ENCODE measurements around the gene STPG4.
A peak's percentile ranks its signal among the peaks of the same experiment; 100 is the strongest.
"Not testable (repeated sequence)": the region's sequence is repeated elsewhere in the genome, so short reads cannot be mapped to it uniquely, and the experiment has no call there.

Gene STPG4

DNA sequence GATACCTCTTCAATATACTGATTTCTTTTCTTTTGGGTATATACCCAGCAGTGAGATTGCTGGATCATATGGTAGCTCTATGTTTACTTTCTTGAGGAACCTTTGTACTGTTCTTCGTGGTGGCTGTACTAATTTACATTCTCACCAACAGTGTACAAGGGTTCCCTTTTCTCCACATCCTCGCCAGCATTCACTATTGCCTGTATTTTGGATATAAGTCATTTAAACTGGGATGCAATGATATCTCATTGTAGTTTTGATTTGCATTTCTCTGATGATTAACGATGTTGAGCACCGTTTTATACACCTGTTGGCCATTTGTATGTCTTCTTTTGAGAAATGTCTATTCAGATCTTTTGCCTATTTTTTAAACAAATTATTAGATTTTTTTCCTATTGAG lies 30.4 kb downstream of the STPG4 start:
- DNase-seq: not testable (repeated sequence)

DNA sequence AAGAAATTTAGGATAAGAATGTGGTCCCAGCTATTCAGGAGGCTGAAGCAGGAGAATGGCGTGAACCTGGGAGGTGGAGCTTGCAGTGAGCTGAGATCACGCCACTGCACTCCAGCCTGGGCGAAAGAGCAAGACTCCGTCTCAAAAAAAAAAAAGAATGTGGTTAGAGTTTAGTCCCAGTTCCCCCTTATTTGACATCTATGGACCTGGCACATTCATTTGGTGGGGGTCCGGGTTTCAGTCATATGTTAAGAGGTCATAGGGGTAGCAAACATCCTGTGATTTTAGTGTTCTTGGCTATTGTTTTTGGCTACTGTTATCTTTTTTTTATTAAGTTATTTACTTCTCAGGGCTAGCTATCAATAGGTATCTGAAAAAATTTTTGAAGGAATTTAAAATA lies 34.7 kb downstream of the STPG4 start:
- DNase-seq: not testable (repeated sequence)

DNA sequence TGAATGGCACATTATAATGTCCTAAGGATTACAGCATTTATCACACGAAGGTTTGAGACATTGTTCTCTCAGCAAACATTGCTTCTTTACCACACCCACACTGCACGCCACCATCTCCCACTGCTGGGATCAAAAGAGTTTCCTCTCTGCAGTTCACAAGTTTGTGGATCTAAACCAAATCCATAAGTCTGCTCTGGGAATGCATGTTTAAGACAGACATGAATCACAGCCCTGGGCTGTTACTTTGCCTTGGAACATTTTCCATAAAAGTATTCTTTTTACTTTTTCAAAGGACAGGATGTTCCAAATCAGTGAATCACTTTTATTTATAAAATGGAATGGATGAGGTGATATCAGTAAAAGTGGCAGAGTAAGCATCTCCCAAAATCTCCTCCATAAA lies 36.1 kb downstream of the STPG4 start:
- DNase-seq: no peak

DNA sequence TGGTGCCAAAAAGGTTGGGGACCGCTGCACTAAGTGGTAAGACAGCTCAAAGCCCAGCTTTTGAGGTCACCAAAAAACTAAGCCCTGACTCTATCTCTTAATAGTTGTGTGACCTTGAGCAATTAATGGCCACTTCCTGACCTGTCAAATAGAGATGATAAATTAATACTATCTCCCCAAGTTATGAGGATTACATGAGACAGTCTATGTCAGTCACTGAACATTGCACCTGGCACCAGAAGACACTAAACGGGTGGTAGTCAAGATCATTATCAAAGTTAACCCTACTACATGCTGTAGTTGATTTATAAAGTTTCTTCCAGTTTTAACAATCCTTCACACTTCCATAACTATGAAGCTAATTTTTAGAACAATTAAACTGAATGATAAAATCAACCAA lies 36.5 kb downstream of the STPG4 start:
- DNase-seq: no peak

DNA sequence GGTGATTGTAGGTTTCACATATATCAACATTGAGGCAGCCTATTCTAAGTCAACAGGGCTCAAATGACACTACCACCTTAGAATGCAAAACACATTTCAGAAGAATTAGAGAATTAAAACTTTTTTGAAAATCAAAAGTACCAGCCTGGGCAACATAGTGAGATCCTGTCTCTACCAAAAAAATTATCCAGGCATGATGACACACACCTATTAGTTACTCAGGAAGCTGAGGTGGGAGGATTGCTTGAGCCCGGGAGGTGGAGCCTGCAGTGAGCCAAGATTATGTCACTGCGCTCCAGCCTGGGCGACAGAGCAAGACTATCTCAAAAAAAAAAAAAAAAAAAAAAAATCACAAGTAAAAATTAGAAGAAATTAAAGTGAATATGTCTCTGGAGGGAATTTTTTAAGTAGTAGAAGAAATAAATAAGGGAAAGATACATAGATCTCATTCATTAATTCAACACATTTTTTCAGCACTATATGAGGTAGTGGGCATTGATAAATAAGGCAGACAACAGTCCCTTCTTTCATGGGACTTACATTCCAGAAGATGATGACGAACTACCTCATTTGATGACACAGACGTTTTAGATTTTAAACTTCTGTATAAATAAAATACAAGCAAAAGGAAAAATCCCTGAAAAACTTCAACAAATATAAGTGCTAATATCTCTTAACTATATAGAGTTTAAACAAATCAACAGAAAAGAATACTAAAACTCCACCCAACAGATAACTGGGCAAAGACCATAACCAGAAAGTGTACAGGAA lies 42.3 kb downstream of the STPG4 start:
- DNase-seq: no peak

DNA sequence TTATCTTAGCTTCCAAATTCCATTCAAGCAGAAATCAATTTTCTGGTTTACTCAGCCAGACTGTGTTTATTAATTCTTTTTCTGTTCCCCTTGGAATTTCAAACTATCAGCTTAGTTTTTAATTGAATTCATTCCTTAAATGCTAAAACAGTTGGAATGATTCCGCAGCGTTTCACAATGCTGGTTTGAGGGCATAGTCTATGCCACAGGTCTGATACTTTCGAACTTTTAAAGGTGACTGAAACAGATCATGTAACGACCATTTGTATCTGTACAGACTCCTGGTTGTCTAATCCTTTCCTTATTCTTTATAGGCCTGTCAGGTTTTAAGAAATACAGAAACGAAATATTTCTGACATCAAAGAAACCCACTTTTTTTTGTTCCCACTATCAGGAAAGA lies 45.4 kb downstream of the STPG4 start:
- no peak for DNase-seq

DNA sequence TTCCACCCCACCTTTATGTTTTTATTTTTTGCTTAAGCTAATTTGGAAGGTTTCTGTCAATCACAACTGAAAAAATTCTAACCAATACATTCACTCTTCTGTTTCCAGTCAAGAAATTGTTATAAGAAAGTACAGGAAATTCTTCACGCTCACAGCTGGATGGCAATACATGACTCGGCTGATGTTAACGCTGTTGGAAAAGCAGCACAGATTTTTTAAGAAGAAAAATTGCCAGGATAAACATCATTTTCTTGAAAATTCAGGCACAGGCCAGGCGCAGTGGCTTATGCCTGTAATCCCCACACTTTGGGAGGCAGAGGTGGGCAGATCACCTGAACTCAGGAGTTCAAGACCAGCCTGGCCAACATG lies 46.1 kb downstream of the STPG4 start:
- no peak for DNase-seq

DNA sequence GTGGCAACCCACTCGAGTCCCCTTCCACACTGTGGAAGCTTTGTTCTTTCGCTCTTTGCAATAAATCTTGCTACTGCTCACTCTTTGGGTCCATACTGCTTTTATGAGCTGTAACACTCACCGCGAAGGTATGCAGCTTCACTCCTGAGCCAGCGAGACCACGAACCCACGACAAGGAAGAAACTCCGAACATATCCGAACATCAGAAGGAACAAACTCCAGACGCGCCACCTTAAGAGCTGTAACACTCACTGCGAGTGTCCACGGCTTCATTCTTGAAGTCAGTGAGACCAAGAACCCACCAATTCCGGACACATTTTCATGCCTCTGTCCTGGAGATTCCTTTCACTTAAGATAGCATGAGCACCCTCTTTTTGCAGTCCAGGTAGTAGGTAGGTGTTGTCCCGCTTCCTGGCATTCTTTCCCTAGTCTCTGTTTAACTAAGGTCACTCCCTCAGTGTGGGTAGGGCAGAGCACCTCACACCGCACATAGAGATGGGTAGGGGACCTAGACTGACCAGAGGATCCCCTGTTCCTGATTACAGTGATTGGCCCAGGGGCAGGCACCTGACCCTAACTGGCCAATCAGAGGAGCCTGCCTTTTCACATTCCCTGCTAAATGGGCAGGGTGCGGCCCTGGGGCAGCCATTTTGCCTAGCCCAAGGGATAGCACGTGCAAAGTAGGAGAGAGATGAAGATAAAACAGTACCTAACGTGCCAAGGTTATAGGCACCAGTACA lies 46.7 kb downstream of the STPG4 start:
- DNase-seq: not testable (repeated sequence)

DNA sequence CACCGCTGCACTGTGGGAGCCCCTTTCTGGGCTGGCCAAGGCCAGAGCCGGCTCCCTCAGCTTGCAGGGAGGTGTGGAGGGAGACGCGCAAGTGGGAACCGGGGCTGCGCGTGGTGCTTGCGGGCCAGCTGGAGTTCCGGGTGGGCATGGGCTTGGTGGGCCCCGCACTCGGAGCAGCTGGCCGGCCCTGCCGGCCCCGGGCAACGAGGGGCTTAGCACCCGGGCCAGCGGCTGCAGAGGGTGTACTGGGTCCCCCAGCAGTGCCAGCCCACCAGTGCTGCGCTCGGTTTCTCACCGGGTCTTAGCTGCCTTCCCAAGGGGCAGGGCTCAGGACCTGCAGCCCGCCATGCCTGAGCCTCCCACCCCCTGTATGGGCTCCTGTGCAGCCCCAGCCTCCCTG lies 47.9 kb downstream of the STPG4 start:
- DNase-seq: not testable (repeated sequence)

DNA sequence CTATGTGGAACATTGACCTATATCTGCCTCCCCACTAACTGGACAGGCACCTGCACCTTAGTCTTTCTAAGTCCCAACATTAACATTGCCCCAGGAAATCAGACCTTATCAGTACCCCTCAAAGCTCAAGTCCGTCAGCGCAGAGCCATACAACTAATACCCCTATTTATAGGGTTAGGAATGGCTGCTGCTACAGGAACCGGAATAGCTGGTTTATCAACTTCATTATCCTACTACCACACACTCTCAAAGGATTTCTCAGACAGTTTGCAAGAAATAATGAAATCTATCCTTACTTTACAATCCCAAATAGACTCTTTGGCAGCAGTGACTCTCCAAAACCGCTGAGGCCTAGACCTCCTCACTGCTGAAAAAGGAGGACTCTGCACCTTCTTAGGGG lies 48.9 kb downstream of the STPG4 start:
- peak; percentile 15 for DNase-seq

DNA sequence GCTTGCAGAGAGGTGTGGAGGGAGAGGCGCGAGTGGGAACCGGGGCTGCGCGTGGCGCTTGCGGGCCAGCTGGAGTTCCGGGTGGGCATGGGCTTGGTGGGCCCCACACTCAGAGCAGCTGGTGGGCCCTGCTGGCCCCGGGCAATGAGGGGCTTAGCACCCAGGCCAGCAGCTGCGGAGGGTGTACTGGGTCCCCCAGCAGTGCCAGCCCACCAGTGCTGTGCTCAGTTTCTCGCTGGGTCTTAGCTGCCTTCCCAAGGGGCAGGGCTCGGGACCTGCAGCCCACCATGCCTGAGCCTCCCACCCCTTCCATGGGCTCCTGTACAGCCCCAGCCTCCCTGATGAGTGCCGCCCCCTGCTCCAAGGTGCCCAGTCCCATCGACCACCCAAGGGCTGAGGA lies 55.4 kb downstream of the STPG4 start:
- not testable (repeated sequence) for DNase-seq

DNA sequence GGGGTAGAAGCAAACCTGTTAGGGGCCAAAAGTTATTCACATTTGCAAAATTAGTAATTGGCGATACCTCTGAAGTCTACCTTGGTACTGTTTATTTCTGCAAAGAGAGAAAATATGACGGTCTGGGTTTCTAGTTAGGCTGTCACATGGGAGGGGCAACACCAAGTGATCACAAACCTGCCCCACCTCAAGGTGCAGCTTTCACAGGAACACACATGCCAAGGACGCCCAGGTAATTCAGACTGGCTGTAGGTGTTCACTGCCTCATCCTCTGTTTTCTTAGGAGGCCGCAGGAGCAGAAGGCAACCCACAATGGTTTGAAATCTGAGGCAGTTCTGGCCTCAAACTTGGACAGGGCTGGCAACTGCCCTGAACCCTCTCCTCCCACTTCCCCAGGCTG lies 56.2 kb downstream of the STPG4 start:
- DNase-seq: no peak

DNA sequence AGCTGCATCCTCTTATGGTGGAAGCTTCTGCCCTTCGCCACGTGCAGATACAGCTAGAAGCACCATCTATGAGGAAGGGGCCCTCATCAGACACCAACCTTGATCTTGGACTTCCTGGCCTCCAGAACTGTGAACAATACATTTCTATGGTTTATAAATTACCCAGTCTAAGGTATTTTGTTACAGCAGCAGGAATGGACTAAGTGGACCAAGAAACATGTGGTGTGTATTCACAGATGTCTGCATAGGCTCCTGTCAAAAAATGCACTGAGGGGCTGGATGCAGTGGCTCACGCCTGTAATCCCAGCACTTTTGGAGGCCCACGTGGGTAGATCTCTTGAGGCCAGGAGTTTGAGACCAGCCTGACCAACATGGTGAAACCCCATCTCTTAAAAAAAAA lies 57.5 kb downstream of the STPG4 start:
- no peak for DNase-seq

DNA sequence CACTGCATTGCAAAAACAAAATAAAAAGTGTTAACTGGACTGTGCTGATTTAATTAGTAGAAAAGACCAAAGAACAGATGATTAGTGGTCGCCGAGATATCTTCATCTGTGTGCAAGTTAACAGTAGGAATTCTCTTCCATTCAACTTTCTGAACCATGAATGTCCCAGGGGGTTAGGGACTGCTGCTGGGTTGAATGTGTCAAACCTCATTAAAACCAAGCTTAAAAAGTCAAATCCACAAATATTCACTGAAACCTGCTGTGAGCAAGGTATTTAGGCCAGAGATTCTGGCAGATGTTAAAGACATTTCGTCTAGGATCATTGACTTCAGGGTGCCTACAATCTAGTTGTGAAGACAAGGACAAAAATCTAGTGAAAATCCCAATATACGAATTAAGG lies 58.7 kb downstream of the STPG4 start:
- DNase-seq: no peak

DNA sequence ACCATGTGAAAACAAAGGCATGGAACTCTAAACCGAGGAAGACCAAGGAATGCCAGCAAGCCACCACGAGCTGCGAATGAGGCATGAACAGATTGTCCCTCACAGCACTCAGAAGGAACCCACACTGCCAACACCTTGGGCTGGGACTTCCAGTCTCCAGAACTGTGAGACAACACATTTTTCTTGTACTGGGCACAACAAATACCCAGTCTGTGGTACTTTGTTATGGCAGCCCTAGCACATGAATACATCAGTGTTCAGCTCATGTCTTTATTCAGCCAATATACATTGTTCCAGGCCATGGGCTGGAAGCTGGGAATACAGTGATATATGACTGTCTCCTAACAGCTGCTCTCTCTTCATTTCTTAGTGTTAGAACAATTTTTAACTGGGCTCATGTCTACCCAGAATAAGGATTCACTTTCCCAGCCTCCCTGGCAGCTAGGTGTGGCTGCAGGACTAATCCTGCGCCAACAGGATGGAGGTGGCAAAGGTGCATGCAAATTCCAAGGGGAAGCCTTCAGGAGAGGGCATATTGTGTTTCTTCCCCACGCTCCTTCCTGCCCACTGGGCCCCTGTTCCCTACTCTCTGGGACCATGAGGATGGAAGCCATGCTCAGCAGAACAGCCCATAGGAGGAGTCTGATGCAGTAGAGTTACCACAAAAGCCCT lies 59.6 kb downstream of the STPG4 start:
- no peak for DNase-seq

DNA sequence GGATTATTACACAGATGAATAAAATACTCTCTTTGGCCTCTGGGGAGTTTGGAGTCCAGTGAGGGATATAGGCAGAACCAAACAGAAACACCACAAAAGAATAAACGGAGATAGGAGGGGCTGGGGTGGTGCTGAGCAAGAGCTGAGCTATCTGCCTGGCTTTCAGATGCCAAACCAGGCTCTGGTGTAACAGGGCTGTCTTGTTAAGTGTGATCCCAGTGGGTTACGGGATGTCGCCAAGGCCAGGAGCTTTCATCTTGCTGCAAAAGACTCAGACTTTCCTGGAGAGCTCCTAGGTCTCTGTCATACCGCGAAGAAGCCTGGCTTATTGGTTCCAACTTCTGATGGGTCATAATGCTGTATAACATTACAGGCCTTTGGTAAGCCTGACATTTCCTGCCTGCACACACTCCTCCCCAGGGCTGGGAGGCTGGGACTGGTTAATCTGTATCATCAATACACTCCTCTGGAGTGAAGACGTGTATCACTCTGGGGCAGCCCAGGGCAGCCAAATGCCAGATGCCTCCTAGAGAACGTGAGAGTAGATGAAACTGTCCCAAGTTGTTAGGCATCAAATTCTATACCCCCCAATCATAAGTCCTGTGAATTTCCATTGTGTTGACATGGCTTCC lies 60.5 kb downstream of the STPG4 start:
- no peak for DNase-seq

DNA sequence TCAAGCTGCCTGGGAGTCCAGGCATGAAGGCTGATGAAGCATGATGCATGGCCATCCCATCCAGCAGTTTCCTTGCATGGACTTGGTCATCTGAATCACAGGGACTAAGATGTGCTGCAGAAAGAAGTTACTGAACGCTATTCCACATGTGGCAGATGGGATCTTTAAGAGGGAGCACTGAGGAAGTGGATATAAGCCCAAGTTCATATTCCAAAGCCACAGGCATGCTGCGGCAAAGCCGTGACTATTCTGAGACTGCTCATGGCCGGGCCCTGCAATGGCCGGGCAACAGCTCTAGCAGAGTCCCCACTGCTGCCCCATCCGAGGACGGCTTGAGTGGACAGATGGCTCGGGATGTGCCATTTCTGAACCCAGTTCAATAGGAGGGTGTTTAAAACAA lies 61.5 kb downstream of the STPG4 start:
- DNase-seq: no peak

DNA sequence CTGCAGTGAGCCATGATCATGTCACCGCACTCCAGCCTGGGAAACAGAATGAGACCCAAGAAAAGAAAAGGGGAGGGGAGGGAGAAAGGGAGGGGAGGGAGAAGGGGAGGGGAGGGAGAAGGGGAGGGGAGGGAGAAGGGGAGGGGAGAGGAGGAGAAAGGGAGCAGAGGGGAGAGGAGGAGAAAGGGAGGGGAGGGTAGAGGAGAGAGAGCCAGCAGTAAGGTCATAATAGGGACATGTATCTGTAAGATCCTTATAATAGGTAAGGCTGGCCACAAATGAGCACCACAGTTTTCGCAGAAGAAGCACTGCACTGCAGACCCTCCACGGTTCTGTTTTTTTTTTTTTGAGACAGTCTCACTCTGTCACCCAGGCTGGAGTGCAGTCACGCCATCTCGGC lies 62.6 kb downstream of the STPG4 start:
- no peak for DNase-seq

DNA sequence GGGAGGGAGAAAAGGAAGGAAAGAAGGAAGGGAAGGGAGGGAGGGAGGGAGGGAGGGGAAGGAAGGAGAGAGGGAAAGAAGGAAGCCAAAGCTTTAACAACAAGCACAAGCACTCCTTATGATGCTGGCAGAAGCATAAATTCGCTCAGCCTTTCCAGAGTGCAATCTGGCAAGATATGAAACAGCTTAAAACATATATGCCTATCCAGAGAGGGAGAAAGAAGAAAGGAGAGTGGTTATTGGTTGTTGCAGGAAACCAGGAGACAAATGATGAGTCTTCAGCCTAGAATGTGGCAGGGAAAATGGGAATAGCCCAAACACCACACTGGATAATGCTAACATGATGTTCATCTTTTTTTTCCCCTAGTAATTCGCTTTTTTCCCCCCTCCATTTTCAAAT lies 64.0 kb downstream of the STPG4 start:
- DNase-seq: no peak

DNA sequence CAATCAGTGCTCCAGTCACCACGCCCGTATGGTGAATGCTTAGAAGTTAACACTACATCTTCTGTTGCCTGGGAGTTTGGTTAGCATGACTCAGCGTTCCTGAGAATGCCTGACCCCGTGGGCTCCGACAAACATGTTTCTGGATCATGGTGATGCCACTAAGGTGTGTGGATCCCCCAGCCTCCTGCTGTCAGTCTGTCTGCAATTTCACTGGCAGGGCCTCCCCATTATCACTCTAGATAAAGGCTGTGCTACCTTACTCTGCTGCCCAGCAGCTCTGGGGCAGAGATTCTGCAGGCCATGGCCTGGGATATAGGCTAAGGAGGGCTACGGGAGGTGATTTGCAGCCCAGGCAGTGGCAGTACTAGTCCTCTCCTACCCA lies 66.0 kb downstream of the STPG4 start:
- DNase-seq: no peak

DNA sequence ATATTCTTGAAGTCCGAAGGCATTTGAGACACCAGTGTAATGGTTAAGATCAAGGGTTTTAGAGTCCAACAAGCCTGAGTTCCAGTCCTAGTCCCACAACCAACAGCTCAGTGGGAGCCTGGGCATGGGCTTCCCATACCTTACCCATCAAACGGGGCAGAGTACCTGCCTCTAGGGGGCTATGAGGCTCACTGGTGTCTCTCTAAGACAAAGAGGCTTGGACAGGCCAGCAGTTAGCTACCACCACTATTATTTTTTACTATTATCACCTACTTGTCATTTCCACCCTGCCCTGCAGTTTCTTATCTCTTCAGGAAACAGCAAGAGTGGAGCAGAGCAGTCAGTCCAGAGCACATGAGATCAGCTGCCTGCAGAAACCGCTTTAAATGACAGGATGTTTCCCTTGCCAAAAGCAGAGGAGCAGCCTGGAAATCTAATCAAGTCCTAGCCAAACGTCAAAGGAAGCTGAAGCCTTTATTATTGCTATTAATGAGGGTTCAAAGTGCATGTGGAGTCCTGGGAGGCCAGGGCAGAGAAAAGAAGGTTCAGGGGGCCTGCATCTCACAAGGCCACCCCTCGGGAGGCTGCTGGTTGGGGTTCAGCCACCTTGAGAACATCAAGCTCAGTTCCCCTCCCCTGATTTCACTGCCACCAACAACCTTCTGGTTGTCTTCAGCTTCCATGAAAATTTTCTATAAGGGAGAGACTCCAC lies 66.6 kb downstream of the STPG4 start:
- DNase-seq: no peak

DNA sequence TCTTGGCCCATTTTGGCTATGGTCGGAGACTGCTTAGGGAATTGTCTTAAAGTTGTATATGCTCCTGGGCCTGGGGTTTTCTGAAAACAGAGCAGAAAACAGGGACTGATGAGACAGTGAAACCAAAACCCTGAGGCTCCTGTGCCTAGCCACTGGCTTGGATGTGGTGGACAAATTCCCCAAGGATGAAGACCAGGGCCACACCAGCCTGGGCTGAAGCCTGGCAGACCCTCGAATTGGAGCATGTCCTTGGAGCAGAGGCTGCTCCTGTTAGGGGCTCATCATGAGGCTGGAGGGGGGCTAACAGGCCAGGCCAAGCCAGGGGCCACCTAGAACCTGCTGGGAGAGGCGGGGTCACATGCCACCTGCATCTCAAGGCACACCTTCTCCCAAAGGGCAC lies 68.1 kb downstream of the STPG4 start:
- DNase-seq: no peak

DNA sequence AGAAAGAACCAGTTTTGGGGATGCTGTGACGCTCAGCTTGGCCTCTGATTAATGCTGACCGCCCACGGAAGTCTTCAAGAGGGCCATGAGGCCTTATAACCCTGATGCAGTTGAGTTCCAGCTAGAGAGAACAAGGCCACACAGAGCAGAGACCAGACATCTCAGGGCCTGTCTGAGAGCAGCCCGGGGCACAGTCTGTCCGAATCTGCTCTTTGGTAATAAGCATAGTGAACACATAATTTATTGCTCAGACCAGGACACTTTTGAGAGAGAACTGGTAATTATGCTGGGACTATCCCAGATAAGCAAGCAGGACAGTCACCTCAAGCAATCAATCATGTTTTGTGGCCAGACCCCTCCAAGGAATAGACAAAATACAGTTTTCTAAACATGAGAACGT lies 68.5 kb downstream of the STPG4 start:
- DNase-seq: no peak

Measured in DMS53 (cell line).